OCI-LY7 (cell line): ENCODE results near the gene DOK7. TPM values are rescaled to one million over a fixed set of nuclear protein-coding genes. Genes with fewer than 3 reads are reported as not detected.

ENCODE experiments used
- BruUV-seq: library from RNA; stranded (reverse); fragments of 400-500 nt; replicated peaks from 2 replicates; lab custom pipeline; 2021; lab: Mats Ljungman, UMichigan
- CTCF ChIA-PET: fragments of 300-600 bp; sonication (Branson Sonifier 250); formaldehyde crosslinking; loops from one replicate; lab custom pipeline; 2022; ENCODE audit warnings: antibody characterized with exemption; ENCODE audit not compliant: unreplicated experiment; lab: Charles Lee
- POLR2A ChIA-PET: fragments of 300-600 bp; sonication (Branson Sonifier 250); formaldehyde crosslinking; loops from one replicate; lab custom pipeline; 2022; ENCODE audit warnings: antibody characterized with exemption; lab: Charles Lee
- DNase-seq: peaks from one replicate; pipeline ENCODE4 v3.0.0-alpha.2; 2015; ENCODE audit warnings: low spot score
- H2AFZ ChIP-seq: fragments of 200-600 bp; sonication (generic), shearing (Covaris generic); 2 replicates; pipeline ENCODE4 v1.6.1; 2014; ENCODE audit warnings: mild to moderate bottlenecking, antibody characterized with exemption, low read length, moderate library complexity
- H3K27ac ChIP-seq: fragments of 200-600 bp; sonication (generic); 2 replicates; pipeline ENCODE4 v1.5.1; 2014; ENCODE audit warnings: mixed run types, low read depth, mild to moderate bottlenecking, moderate library complexity, low read length, inconsistent platforms; ENCODE audit not compliant: poor library complexity, severe bottlenecking
- H3K36me3 ChIP-seq: fragments of 200-600 bp; sonication (generic); 2 replicates; pipeline ENCODE4 v1.6.1; 2014; ENCODE audit warnings: mild to moderate bottlenecking, antibody characterized with exemption, low read length, moderate library complexity, mixed read lengths; ENCODE audit not compliant: insufficient read depth
- H3K4me1 ChIP-seq: fragments of 200-600 bp; sonication (generic); 2 replicates; pipeline ENCODE4 v1.5.1; 2014; ENCODE audit warnings: mild to moderate bottlenecking, low read length; ENCODE audit not compliant: insufficient read depth, poor library complexity, severe bottlenecking
- H3K4me2 ChIP-seq: fragments of 200-600 bp; sonication (generic); 2 replicates; pipeline ENCODE4 v1.6.1; 2014; ENCODE audit warnings: mild to moderate bottlenecking, low read length
- H3K4me3 ChIP-seq: fragments of 200-600 bp; sonication (generic); 2 replicates; pipeline ENCODE4 v1.5.1; 2014; ENCODE audit warnings: mild to moderate bottlenecking, low read depth, low read length; ENCODE audit not compliant: poor library complexity, severe bottlenecking
- H3K79me2 ChIP-seq: fragments of 200-600 bp; sonication (generic); 2 replicates; pipeline ENCODE4 v1.6.1; 2016; ENCODE audit warnings: low read depth, mild to moderate bottlenecking, low read length, moderate library complexity, mixed read lengths; ENCODE audit not compliant: insufficient read depth
- H3K9me2 ChIP-seq: fragments of 200-600 bp; sonication (generic); 2 replicates; pipeline ENCODE4 v1.6.1; 2016; ENCODE audit warnings: mild to moderate bottlenecking, low read length, mixed read lengths; ENCODE audit not compliant: insufficient read depth
- H3K9me3 ChIP-seq: fragments of 200-600 bp; sonication (generic); 2 replicates; pipeline ENCODE4 v1.6.1; 2014; ENCODE audit warnings: mild to moderate bottlenecking, mixed run types, low read length, mixed read lengths
- H4K20me1 ChIP-seq: fragments of 200-600 bp; sonication (generic); 2 replicates; pipeline ENCODE4 v1.6.1; 2014; ENCODE audit warnings: mild to moderate bottlenecking, antibody characterized with exemption, low read length, moderate library complexity, mixed read lengths; ENCODE audit not compliant: insufficient read depth
- EZH2phosphoT487 ChIP-seq: fragments of 200-600 bp; sonication (generic); IDR thresholded peaks from 2 replicates; pipeline ENCODE4 v1.6.1; 2018; ENCODE audit warnings: low read depth, borderline replicate concordance, mild to moderate bottlenecking, mixed run types, antibody characterized with exemption, low read length, moderate library complexity, mixed read lengths
- intact Hi-C: fragments of 100-400 bp; cut with micrococcal nuclease; formaldehyde crosslinking; loops from one replicate; pipeline ENCODE4 v1.10.0; 2022; ENCODE audit not compliant: unreplicated experiment
- total RNA-seq, 2 experiments: library from RNA; depleted of rRNA in 1 of 2; stranded (reverse); fragments of >200 nt in 1 of 2; shearing (Covaris generic) in 1 of 2; gene quantifications; 2 replicates each; pipeline ENCODE4 v1.2.3, GENCODE V29; 2014 to 2022
- TF ChIP-seq, protein P1 (sequence below): fragments of 200-600 bp; sonication (generic); conservative IDR thresholded peaks from 2 replicates; pipeline ENCODE4 v1.5.1; 2014; ENCODE audit warnings: mild to moderate bottlenecking, antibody characterized with exemption, low read length, moderate library complexity, mixed read lengths

Gene DOK7
- total RNA-seq, 2 experiments from 2014 or later = 1.5 TPM; not detected in 1

DNA sequence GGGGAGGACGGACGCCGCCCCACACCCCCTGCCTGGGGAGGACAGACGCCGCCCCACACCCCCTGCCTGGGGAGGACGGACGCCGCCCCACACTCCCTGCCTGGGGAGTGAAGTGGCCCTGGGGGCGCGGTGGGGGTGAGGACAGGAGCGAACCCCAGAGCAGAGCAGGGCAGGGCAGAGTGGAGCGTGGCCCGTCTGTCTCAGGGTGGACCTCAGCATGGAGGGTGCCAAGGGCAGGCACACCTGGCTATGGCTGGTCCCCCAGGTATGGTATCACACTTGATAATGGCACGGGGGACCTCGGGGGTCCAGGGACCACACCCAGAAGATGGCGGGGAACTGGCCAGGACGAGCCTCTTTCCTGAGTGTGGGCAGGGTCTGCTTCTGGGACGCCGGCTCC, 59.5 kb downstream of the DOK7 start:
- no TSS peak for BruUV-seq
- POLR2A ChIA-PET = no interaction called here

DNA sequence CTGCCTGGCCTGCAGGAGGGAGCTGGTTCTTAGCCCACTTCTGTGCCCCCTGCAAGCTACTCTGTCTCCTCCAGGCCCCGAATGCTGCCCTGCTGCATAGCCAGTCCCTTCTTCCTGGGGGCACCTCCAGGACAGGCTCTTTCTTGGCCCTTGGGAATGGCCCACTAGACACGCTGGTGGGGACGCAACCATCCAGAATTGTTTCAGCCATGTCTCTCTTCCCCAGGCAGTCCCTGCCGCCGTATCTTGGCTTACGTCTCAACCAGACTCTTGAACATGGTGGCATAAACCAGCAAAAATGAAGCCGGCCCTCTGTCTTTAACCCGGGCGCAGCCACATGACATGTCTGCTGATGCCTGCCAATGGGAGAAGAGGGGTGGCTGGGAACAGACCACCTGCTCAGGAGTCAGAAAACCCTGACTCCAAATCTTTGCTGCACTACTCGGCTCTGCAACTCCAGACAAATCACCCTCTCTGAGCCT, 60.1 kb downstream of the DOK7 start:
- TF ChIP-seq, protein P1, sequence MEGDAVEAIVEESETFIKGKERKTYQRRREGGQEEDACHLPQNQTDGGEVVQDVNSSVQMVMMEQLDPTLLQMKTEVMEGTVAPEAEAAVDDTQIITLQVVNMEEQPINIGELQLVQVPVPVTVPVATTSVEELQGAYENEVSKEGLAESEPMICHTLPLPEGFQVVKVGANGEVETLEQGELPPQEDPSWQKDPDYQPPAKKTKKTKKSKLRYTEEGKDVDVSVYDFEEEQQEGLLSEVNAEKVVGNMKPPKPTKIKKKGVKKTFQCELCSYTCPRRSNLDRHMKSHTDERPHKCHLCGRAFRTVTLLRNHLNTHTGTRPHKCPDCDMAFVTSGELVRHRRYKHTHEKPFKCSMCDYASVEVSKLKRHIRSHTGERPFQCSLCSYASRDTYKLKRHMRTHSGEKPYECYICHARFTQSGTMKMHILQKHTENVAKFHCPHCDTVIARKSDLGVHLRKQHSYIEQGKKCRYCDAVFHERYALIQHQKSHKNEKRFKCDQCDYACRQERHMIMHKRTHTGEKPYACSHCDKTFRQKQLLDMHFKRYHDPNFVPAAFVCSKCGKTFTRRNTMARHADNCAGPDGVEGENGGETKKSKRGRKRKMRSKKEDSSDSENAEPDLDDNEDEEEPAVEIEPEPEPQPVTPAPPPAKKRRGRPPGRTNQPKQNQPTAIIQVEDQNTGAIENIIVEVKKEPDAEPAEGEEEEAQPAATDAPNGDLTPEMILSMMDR = no peak
- TF ChIP-seq EZH2phosphoT487 = no peak
- H3K27ac ChIP-seq = no peak overlapping the region
- no peaks in the 10 kb centered on the region for H3K79me2 ChIP-seq
- no peak overlapping the region for H3K4me3 ChIP-seq
- POLR2A ChIA-PET = no interaction called here
- intact Hi-C loops = no loop called here
- H3K36me3 ChIP-seq = peaks cover 50% of the 10 kb centered on the region; the same call in 1 of the 2 replicates
- no peaks in the 10 kb centered on the region for H3K9me3 ChIP-seq
- no peaks in the 10 kb centered on the region for H4K20me1 ChIP-seq
- H2AFZ ChIP-seq = no peak overlapping the region
- CTCF ChIA-PET = no interaction called here
- no peak overlapping the region for H3K4me2 ChIP-seq
- no peaks in the 10 kb centered on the region for H3K9me2 ChIP-seq
- H3K4me1 ChIP-seq = peaks cover 3% of the 10 kb centered on the region
- BruUV-seq = no TSS peak
- no peak for DNase-seq

More for the DNA sequence above, 59.5 kb downstream of the DOK7 start:
- H3K27ac ChIP-seq = no peak overlapping the region
- H3K9me3 ChIP-seq = no peaks in the 10 kb centered on the region
- H3K4me3 ChIP-seq = no peak overlapping the region
- H4K20me1 ChIP-seq = no peaks in the 10 kb centered on the region
- no peak overlapping the region for H3K4me2 ChIP-seq
- DNase-seq = no peak
- peaks cover 3% of the 10 kb centered on the region for H3K4me1 ChIP-seq
- H3K9me2 ChIP-seq = no peaks in the 10 kb centered on the region
- peaks cover 55% of the 10 kb centered on the region; the same call in 1 of the 2 replicates for H3K36me3 ChIP-seq
- intact Hi-C loops = no loop called here
- H3K79me2 ChIP-seq = no peaks in the 10 kb centered on the region
- CTCF ChIA-PET = no interaction called here
- TF ChIP-seq EZH2phosphoT487 = no peak
- TF ChIP-seq, protein P1 = no peak
- H2AFZ ChIP-seq = no peak overlapping the region

DNA sequence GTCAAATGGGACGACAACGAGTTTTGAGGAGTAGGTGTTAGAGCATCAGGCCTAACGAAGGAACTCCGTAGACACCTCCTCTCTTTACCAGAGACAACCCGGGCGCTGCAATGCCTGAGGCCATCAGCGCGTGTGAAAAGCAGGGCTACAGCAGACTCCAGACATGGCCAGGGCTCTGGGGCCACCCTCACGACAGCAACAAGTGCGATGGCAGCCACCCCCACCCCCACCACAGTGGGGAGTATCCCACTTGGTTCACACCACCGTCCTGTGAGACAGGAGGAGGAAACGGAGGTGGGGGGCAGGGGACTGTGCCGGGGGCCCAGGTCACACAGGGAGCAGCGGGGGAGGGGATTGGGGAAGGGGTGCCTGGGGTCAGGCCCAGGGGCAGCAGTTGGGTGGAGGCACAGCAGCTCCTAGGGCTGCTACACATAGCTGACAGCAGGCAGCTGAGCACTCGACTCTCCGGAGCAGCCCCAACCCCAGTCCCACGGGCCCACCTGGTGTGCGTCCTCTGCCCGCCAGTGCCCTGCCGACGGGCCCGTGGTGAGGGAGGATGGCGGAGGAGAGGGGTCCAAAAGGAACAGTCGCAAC, 60.6 kb downstream of the DOK7 start:
- Histone ChIP-seq H3K36me3 (peaks cover 54% of the 10 kb centered on the region; the same call in 1 of the 2 replicates), H3K4me2 (no peak overlapping the region), H3K4me3 (no peak overlapping the region), H2AFZ (no peak overlapping the region), H3K4me1 (peaks cover 3% of the 10 kb centered on the region), H3K9me3 (no peaks in the 10 kb centered on the region), H4K20me1 (no peaks in the 10 kb centered on the region), H3K79me2 (no peaks in the 10 kb centered on the region), H3K9me2 (no peaks in the 10 kb centered on the region), H3K27ac (no peak overlapping the region)
- no peak for TF ChIP-seq EZH2phosphoT487
- TF ChIP-seq, protein P1 = no peak
- intact Hi-C loops = no loop called here
- POLR2A ChIA-PET = no interaction called here
- CTCF ChIA-PET = no interaction called here
- BruUV-seq = no TSS peak
- no peak for DNase-seq
